Ovary (tissue), 3 donors: Measurements from ENCODE around the gene SLC51B.

Experiments used
- CTCF ChIP-seq, 3 donors: fragments of 450-650 bp in 2 of 3; fragments of 200-600 bp in 1 of 3; IDR thresholded peaks; one replicate each; pipeline versions ENCODE4 v1.5.1 to v1.8.0; 2016 to 2022; ENCODE audit warnings: antibody characterized with exemption in 3 of 3, mild to moderate bottlenecking in 1 of 3
- EP300 ChIP-seq: sonication (generic); formaldehyde crosslinking; IDR thresholded peaks from one replicate; pipeline ENCODE4 v1.6.1; 2017; ENCODE audit warnings: antibody characterized with exemption
- POLR2A ChIP-seq: fragments of 450-650 bp; IDR thresholded peaks from one replicate; pipeline ENCODE4 v1.6.1; 2017; ENCODE audit warnings: antibody characterized with exemption, mild to moderate bottlenecking, moderate library complexity
- donor health status: DM: no; HTN: no; CAD: no.

- TF ChIP-seq CTCF (IDR thresholded peaks at IDR 0.05) = peak in 1 of 3 donors; percentile 0
- no peak for TF ChIP-seq POLR2A
- no peak for TF ChIP-seq EP300
Measured at GRCh38 chr15:65101891-65102708, 56.9 kb downstream of the SLC51B start.
